GM12878 (cell line): Measurements from ENCODE around the gene CHAT. TPM values are rescaled to one million over a fixed set of nuclear protein-coding genes. Genes with fewer than 3 reads are reported as not detected.

Experiments used
- ATAC-seq: fragments of 200-7000 bp; cut with Tn5 transposase; 3 replicates; pipeline ENCODE4 v1.9.1; 2020; ENCODE audit warnings: mild to moderate bottlenecking, moderate library complexity
- BruUV-seq: library from RNA; stranded (reverse); fragments of 400-500 nt; replicated peaks from 2 replicates; lab custom pipeline; 2021; lab: Mats Ljungman, UMichigan
- CTCF ChIA-PET: fragments of 300-600 bp; sonication (Branson Sonifier 250); formaldehyde crosslinking; extraction: SDS; loops from one replicate; lab custom pipeline; 2021; ENCODE audit warnings: inconsistent platforms; lab: Yijun Ruan, JAX
- POLR2A ChIA-PET: fragments of 350-600 bp; formaldehyde crosslinking; extraction: SDS; loops from one replicate; lab custom pipeline; 2021; ENCODE audit warnings: inconsistent platforms; lab: Charles Lee
- RAD21 ChIA-PET: fragments of 300-600 bp; sonication (Branson Sonifier 250); formaldehyde crosslinking; loops from one replicate; lab custom pipeline; 2023; ENCODE audit warnings: antibody characterized with exemption; ENCODE audit not compliant: unreplicated experiment; lab: Charles Lee
- SMC1A ChIA-PET: fragments of 300-600 bp; sonication (Branson Sonifier 250); formaldehyde crosslinking; loops from one replicate; lab custom pipeline; 2023; ENCODE audit not compliant: unreplicated experiment, uncharacterized antibody; lab: Charles Lee
- DNase-seq: peaks from one replicate; pipeline ENCODE4 v3.0.0-alpha.2; 2011; ENCODE audit warnings: low read depth, low spot score
- FAIRE-seq: peaks from 3 replicates; lab custom pipeline; 2011; peaks lifted over from hg19 to GRCh38; lab: Jason Lieb, UNC
- H2AFZ ChIP-seq: 2 replicates; pipeline ENCODE4 v1.6.0; 2011; ENCODE audit warnings: low read depth, low read length, control low read depth; ENCODE audit not compliant: control insufficient read depth
- H3K27ac ChIP-seq: 2 replicates; pipeline ENCODE4 v1.5.1; 2011; ENCODE audit warnings: control low read depth; ENCODE audit not compliant: control insufficient read depth, insufficient read depth
- H3K27me3 ChIP-seq, 2 experiments: replicated peaks in 1 of 2; 2 replicates each; pipeline versions ENCODE4 v1.6.0 to v1.6.1; 2011; ENCODE audit warnings: low read length in 1 of 2; ENCODE audit not compliant: control insufficient read depth in 2 of 2, insufficient read depth in 2 of 2
- H3K36me3 ChIP-seq, 2 experiments: 2 replicates each; pipeline ENCODE4 v1.5.1; 2011; ENCODE audit warnings: low read length in 1 of 2; ENCODE audit not compliant: control insufficient read depth in 2 of 2, insufficient read depth in 2 of 2
- H3K4me1 ChIP-seq: 2 replicates; pipeline ENCODE4 v1.6.1; 2011; ENCODE audit warnings: mild to moderate bottlenecking, low read length, moderate library complexity, mixed read lengths; ENCODE audit not compliant: control insufficient read depth, insufficient read depth
- H3K4me2 ChIP-seq: 2 replicates; pipeline ENCODE4 v1.6.0; 2011; ENCODE audit warnings: control low read depth; ENCODE audit not compliant: control insufficient read depth, insufficient read depth
- H3K4me3 ChIP-seq: fragments of 200-600 bp; sonication (generic); 2 replicates; pipeline ENCODE4 v1.5.1; 2016
- H3K79me2 ChIP-seq: 2 replicates; pipeline ENCODE4 v1.6.0; 2011; ENCODE audit warnings: low read length; ENCODE audit not compliant: control insufficient read depth, insufficient read depth
- H3K9ac ChIP-seq: 2 replicates; pipeline ENCODE4 v1.8.0; 2011; ENCODE audit warnings: low read length, control low read depth, mixed read lengths; ENCODE audit not compliant: control insufficient read depth, insufficient read depth
- H3K9me3 ChIP-seq: replicated peaks from 3 replicates; pipeline ENCODE4 v1.5.1; 2011; ENCODE audit warnings: mild to moderate bottlenecking, low read length; ENCODE audit not compliant: control insufficient read depth, insufficient read depth
- H4K20me1 ChIP-seq: 2 replicates; pipeline ENCODE4 v1.6.0; 2011; ENCODE audit not compliant: control insufficient read depth, insufficient read depth
- CBFB ChIP-seq: IDR thresholded peaks from 2 replicates; pipeline ENCODE4 v1.6.1; 2016; ENCODE audit warnings: antibody characterized with exemption, low read depth
- EED ChIP-seq: sonication (generic); IDR thresholded peaks from 2 replicates; pipeline ENCODE4 v1.6.1; 2016; ENCODE audit warnings: antibody characterized with exemption, low read depth
- EP300 ChIP-seq, 2 experiments: fragments of 150-350 bp in 1 of 2; IDR thresholded peaks; 2 replicates each; pipeline ENCODE4 v1.6.1; 2011 to 2012; ENCODE audit warnings: low read depth in 2 of 2, low read length in 2 of 2, borderline replicate concordance in 1 of 2, improper control_type of control experiment in 1 of 2, inconsistent platforms in 1 of 2; ENCODE audit not compliant: control insufficient read depth in 1 of 2
- GABPA ChIP-seq: IDR thresholded peaks from 2 replicates; pipeline ENCODE4 v1.6.1; 2014; ENCODE audit warnings: antibody characterized with exemption, low read depth, mild to moderate bottlenecking, inconsistent platforms
- JUNB ChIP-seq: IDR thresholded peaks from 2 replicates; pipeline ENCODE4 v1.6.1; 2016; ENCODE audit warnings: antibody characterized with exemption, mild to moderate bottlenecking
- NFXL1 ChIP-seq: fragments of 450-650 bp; IDR thresholded peaks from 2 replicates; pipeline ENCODE4 v1.6.1; 2017; ENCODE audit warnings: antibody characterized with exemption, mild to moderate bottlenecking, borderline replicate concordance
- PAX8 ChIP-seq: fragments of 450-650 bp; IDR thresholded peaks from 2 replicates; pipeline ENCODE4 v1.6.1; 2017; ENCODE audit warnings: mild to moderate bottlenecking, moderate library complexity
- RELA ChIP-seq: fragments of 450-650 bp; IDR thresholded peaks from 2 replicates; pipeline ENCODE4 v1.8.0; 2014; ENCODE audit warnings: borderline replicate concordance; ENCODE audit not compliant: partially characterized antibody
- TARDBP ChIP-seq: IDR thresholded peaks from 2 replicates; pipeline ENCODE4 v1.6.1; 2016; ENCODE audit warnings: borderline replicate concordance
- WGBS: methylation state at CpG from one replicate; pipeline ENCODE4 v1.1.6; 2016; ENCODE audit warnings: low lambda C conversion rate; ENCODE audit not compliant: insufficient replicate concordance, insufficient coverage; ENCODE audit errors: missing lambda C conversion rate; 5-methylcytosine and 5-hydroxymethylcytosine counted together
- in situ Hi-C: fragments of 300-500 bp; cut with MboI; formaldehyde crosslinking; loops from 9 replicates; pipeline ENCODE4 v1.14.3; 2018; ENCODE audit warnings: mixed read lengths
- intact Hi-C: fragments of 100-400 bp; cut with micrococcal nuclease; formaldehyde crosslinking; loops from one replicate; pipeline ENCODE4 v1.14.2; 2022; ENCODE audit not compliant: unreplicated experiment
- polyA plus RNA-seq, 11 experiments: library from polyadenylated mRNA; depleted of rRNA in 4 of 11; unstranded in 6 of 11; stranded (reverse) in 5 of 11; fragments of >200 nt; fragmentation: Nextera tagmentation in 4 of 11; fragmentation: Illumina TruSeq in 1 of 11; extraction: Ambion mirVana in 4 of 11; extraction: Trizol in 1 of 11; gene quantifications; 1 replicate in 1 of 11; 2 replicates in 10 of 11; pipeline versions ENCODE4 v1.2.1 to v1.2.3, GENCODE V29; 2011 to 2016; ENCODE audit warnings: inconsistent platforms in 2 of 11, missing spikeins in 2 of 11, low read depth in 1 of 11
- total RNA-seq, 4 experiments: library from RNA; depleted of rRNA in 3 of 4; stranded (reverse); fragments of >200 nt in 3 of 4; fragmentation: Illumina TruSeq in 1 of 4; extraction: Trizol in 1 of 4; gene quantifications; 2 replicates each; pipeline versions ENCODE4 v1.2.1 to v1.2.3, GENCODE V29; 2013 to 2021
- TF ChIP-seq, protein P1 (sequence below): fragments of 150-350 bp; IDR thresholded peaks from 2 replicates; pipeline ENCODE4 v1.6.1; 2016; ENCODE audit warnings: low read depth, low read length
- TF ChIP-seq, protein P2 (sequence below): IDR thresholded peaks from 2 replicates; pipeline ENCODE4 v1.6.1; 2012; ENCODE audit warnings: low read depth, low read length, improper control_type of control experiment
- TF ChIP-seq, protein P3 (sequence below): fragments of 450-650 bp; IDR thresholded peaks from 2 replicates; pipeline ENCODE4 v1.6.1; 2017; ENCODE audit warnings: mild to moderate bottlenecking, moderate library complexity

The CHAT gene
- total and polyA plus RNA-seq, 10 of the 15 experiments (the other 5 are each of a cell fraction or from before 2014, with no cell fraction given): not detected

DNA sequence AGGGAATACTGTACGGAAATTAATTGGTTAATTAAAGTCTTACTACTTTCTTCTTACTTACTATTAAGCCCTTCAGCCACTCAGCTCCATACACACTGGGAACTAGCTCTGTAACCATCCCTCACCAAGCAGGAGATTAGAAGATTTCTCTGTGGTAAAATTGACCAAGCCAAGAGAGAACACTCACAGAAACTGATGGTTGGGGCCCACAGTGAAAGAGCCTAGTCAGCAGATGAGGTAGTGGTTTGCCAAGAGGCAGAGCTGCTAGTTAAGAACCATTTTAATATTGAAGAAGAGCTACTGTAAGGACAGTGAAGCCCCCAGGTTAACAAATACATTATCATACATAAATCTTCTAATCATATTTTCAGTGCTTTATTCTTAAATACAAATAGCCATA is 43.8 kb downstream of the CHAT start (continued):
- no peak for TF ChIP-seq JUNB
- TF ChIP-seq RELA: no peak
- TF ChIP-seq, protein P1, sequence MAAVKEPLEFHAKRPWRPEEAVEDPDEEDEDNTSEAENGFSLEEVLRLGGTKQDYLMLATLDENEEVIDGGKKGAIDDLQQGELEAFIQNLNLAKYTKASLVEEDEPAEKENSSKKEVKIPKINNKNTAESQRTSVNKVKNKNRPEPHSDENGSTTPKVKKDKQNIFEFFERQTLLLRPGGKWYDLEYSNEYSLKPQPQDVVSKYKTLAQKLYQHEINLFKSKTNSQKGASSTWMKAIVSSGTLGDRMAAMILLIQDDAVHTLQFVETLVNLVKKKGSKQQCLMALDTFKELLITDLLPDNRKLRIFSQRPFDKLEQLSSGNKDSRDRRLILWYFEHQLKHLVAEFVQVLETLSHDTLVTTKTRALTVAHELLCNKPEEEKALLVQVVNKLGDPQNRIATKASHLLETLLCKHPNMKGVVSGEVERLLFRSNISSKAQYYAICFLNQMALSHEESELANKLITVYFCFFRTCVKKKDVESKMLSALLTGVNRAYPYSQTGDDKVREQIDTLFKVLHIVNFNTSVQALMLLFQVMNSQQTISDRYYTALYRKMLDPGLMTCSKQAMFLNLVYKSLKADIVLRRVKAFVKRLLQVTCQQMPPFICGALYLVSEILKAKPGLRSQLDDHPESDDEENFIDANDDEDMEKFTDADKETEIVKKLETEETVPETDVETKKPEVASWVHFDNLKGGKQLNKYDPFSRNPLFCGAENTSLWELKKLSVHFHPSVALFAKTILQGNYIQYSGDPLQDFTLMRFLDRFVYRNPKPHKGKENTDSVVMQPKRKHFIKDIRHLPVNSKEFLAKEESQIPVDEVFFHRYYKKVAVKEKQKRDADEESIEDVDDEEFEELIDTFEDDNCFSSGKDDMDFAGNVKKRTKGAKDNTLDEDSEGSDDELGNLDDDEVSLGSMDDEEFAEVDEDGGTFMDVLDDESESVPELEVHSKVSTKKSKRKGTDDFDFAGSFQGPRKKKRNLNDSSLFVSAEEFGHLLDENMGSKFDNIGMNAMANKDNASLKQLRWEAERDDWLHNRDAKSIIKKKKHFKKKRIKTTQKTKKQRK: no peak
- no peak for TF ChIP-seq EP300 (IDR thresholded peaks at IDR 0.05; ENCODE audit: borderline replicate concordance in 1 of 2, control insufficient read depth in 1 of 2, low read depth in 2 of 2, low read length in 2 of 2)
- TF ChIP-seq GABPA: no peak
- no peak for TF ChIP-seq TARDBP

DNA sequence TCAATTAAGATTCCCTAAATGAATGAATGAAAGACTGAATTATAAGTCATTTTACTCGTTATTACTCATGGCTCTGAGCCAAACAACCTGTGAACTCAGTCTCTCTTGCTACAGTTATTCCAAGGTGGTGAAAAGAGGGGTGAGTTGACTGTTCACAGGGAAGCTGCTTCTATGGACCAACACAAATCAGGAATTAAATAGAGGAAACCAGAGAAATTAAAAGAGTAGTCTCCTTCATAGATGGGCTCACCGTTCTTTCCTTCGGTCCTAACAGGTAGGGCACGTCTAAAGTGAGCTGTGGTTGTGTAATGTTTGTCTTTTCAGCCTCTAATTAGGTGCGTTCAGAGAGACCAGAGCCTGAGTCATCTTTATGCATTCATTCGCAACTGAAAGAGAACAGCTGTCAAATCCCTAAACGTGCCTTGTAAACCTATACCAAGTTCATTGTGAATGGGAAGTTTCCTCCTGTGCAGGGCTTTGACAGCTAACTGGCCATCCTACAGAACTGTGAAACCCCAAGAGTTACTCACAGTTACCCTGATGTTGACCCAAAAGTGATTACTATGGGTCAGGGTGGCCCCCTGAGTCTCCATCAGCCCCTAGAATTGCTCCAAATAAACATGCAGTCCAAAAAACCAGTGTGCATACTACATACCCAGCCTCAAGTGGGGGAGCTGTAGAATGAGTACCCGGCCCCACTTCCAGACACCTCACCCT is 47.5 kb downstream of the CHAT start:
- Histone ChIP-seq H3K4me2 (no peak overlapping the region), H3K9ac (no peak overlapping the region), H4K20me1 (no peaks in the 10 kb centered on the region), H3K36me3 (no peaks in the 10 kb centered on the region), H3K4me1 (no peaks in the 10 kb centered on the region), H3K79me2 (no peaks in the 10 kb centered on the region), H3K27ac (no peak overlapping the region), H2AFZ (no peak overlapping the region), H3K9me3 (no peaks in the 10 kb centered on the region; the same call in 2 of the 3 replicates), H3K4me3 (no peak overlapping the region), H3K27me3 (no peaks in the 10 kb centered on the region; a peak in 2 of 4 replicates)
- TF ChIP-seq NFXL1 (no peak), PAX8 (no peak), CBFB (no peak), EED (no peak)
- TF ChIP-seq, protein P2, sequence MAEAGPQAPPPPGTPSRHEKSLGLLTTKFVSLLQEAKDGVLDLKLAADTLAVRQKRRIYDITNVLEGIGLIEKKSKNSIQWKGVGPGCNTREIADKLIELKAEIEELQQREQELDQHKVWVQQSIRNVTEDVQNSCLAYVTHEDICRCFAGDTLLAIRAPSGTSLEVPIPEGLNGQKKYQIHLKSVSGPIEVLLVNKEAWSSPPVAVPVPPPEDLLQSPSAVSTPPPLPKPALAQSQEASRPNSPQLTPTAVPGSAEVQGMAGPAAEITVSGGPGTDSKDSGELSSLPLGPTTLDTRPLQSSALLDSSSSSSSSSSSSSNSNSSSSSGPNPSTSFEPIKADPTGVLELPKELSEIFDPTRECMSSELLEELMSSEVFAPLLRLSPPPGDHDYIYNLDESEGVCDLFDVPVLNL: no peak
- TF ChIP-seq, protein P3, sequence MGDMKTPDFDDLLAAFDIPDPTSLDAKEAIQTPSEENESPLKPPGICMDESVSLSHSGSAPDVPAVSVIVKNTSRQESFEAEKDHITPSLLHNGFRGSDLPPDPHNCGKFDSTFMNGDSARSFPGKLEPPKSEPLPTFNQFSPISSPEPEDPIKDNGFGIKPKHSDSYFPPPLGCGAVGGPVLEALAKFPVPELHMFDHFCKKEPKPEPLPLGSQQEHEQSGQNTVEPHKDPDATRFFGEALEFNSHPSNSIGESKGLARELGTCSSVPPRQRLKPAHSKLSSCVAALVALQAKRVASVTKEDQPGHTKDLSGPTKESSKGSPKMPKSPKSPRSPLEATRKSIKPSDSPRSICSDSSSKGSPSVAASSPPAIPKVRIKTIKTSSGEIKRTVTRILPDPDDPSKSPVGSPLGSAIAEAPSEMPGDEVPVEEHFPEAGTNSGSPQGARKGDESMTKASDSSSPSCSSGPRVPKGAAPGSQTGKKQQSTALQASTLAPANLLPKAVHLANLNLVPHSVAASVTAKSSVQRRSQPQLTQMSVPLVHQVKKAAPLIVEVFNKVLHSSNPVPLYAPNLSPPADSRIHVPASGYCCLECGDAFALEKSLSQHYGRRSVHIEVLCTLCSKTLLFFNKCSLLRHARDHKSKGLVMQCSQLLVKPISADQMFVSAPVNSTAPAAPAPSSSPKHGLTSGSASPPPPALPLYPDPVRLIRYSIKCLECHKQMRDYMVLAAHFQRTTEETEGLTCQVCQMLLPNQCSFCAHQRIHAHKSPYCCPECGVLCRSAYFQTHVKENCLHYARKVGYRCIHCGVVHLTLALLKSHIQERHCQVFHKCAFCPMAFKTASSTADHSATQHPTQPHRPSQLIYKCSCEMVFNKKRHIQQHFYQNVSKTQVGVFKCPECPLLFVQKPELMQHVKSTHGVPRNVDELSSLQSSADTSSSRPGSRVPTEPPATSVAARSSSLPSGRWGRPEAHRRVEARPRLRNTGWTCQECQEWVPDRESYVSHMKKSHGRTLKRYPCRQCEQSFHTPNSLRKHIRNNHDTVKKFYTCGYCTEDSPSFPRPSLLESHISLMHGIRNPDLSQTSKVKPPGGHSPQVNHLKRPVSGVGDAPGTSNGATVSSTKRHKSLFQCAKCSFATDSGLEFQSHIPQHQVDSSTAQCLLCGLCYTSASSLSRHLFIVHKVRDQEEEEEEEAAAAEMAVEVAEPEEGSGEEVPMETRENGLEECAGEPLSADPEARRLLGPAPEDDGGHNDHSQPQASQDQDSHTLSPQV: no peak
- in situ Hi-C loops (no loop called here), intact Hi-C loops (no loop called here)
- DNase-seq (no peak), FAIRE-seq (no peak), ATAC-seq (no peak)
- POLR2A ChIA-PET: no interaction called here
- BruUV-seq: no TSS peak
- WGBS: 18% methylated on average over 8 of the region's 8 CpGs
- RAD21 ChIA-PET: no interaction called here
- SMC1A ChIA-PET: no interaction called here
- CTCF ChIA-PET: no interaction called here
